Measurements from ENCODE around the gene ADGRV1. TPM values are rescaled to one million over a fixed set of nuclear protein-coding genes. Genes with fewer than 3 reads are reported as not detected.

ADGRV1 gene
- total RNA-seq, 1 donor = 0.94 TPM

- no peak overlapping the region for H3K4me3 ChIP-seq (ENCODE audit: low read length)
- peaks cover 51% of the 10 kb centered on the region for H3K4me1 ChIP-seq (ENCODE audit: insufficient read depth, low read length)
- H3K9me3 ChIP-seq (ENCODE audit: low read depth, low read length) = no peaks in the 10 kb centered on the region
- no peaks in the 10 kb centered on the region for H3K27me3 ChIP-seq (ENCODE audit: insufficient read depth, low read length)
These were observed 584.2 kb downstream of the ADGRV1 start for GRCh38 chr5:91142819-91143218.

GRCh38 chr5:91143840-91144239 lies 585.2 kb downstream of the ADGRV1 start:
- Histone ChIP-seq H3K9me3 (ENCODE audit: low read depth, low read length) (no peaks in the 10 kb centered on the region), H3K4me1 (ENCODE audit: insufficient read depth, low read length) (peaks cover 51% of the 10 kb centered on the region), H3K4me3 (ENCODE audit: low read length) (no peak overlapping the region), H3K27me3 (ENCODE audit: insufficient read depth, low read length) (no peaks in the 10 kb centered on the region)

GRCh38 chr5:91144491-91145332 lies 586.1 kb downstream of the ADGRV1 start:
- no peak overlapping the region for H3K4me3 ChIP-seq (ENCODE audit: low read length)
- no peaks in the 10 kb centered on the region for H3K27me3 ChIP-seq (ENCODE audit: insufficient read depth, low read length)
- H3K4me1 ChIP-seq (ENCODE audit: insufficient read depth, low read length) = peaks cover 49% of the 10 kb centered on the region
- no peaks in the 10 kb centered on the region for H3K9me3 ChIP-seq (ENCODE audit: low read depth, low read length)

- no peaks in the 10 kb centered on the region for H3K9me3 ChIP-seq (ENCODE audit: low read depth, low read length)
- H3K4me3 ChIP-seq (ENCODE audit: low read length) = no peak overlapping the region
- H3K4me1 ChIP-seq (ENCODE audit: insufficient read depth, low read length) = peaks cover 44% of the 10 kb centered on the region
- H3K27me3 ChIP-seq (ENCODE audit: insufficient read depth, low read length) = no peaks in the 10 kb centered on the region
These were observed 586.7 kb downstream of the ADGRV1 start for GRCh38 chr5:91145333-91145620.

GRCh38 chr5:91146230-91146629 lies 587.6 kb downstream of the ADGRV1 start:
- no peak overlapping the region for H3K4me3 ChIP-seq (ENCODE audit: low read length)
- peaks cover 40% of the 10 kb centered on the region for H3K4me1 ChIP-seq (ENCODE audit: insufficient read depth, low read length)
- H3K27me3 ChIP-seq (ENCODE audit: insufficient read depth, low read length) = no peaks in the 10 kb centered on the region
- no peaks in the 10 kb centered on the region for H3K9me3 ChIP-seq (ENCODE audit: low read depth, low read length)

- Histone ChIP-seq H3K4me3 (ENCODE audit: low read length) (no peak overlapping the region), H3K27me3 (ENCODE audit: insufficient read depth, low read length) (no peaks in the 10 kb centered on the region), H3K9me3 (ENCODE audit: low read depth, low read length) (no peaks in the 10 kb centered on the region), H3K4me1 (ENCODE audit: insufficient read depth, low read length) (peaks cover 34% of the 10 kb centered on the region)
These were observed 588.5 kb downstream of the ADGRV1 start for GRCh38 chr5:91146905-91147600.

- no peaks in the 10 kb centered on the region for H3K9me3 ChIP-seq (ENCODE audit: low read depth, low read length)
- H3K27me3 ChIP-seq (ENCODE audit: insufficient read depth, low read length) = no peaks in the 10 kb centered on the region
- H3K4me3 ChIP-seq (ENCODE audit: low read length) = no peak overlapping the region
- H3K4me1 ChIP-seq (ENCODE audit: insufficient read depth, low read length) = peaks cover 15% of the 10 kb centered on the region
These were observed 591.6 kb downstream of the ADGRV1 start for GRCh38 chr5:91150234-91150633.

GRCh38 chr5:91150636-91151035 lies 592.0 kb downstream of the ADGRV1 start:
- Histone ChIP-seq H3K9me3 (ENCODE audit: low read depth, low read length) (no peaks in the 10 kb centered on the region), H3K4me3 (ENCODE audit: low read length) (no peak overlapping the region), H3K4me1 (ENCODE audit: insufficient read depth, low read length) (peaks cover 15% of the 10 kb centered on the region), H3K27me3 (ENCODE audit: insufficient read depth, low read length) (no peaks in the 10 kb centered on the region)

- no peaks in the 10 kb centered on the region for H3K9me3 ChIP-seq (ENCODE audit: low read depth, low read length)
- H3K4me1 ChIP-seq (ENCODE audit: insufficient read depth, low read length) = peaks cover 17% of the 10 kb centered on the region
- H3K27me3 ChIP-seq (ENCODE audit: insufficient read depth, low read length) = no peaks in the 10 kb centered on the region
- H3K4me3 ChIP-seq (ENCODE audit: low read length) = no peak overlapping the region
These were observed 593.4 kb downstream of the ADGRV1 start for GRCh38 chr5:91151947-91152346.

GRCh38 chr5:91154338-91154737 lies 595.7 kb downstream of the ADGRV1 start:
- no peaks in the 10 kb centered on the region for H3K27me3 ChIP-seq (ENCODE audit: insufficient read depth, low read length)
- H3K9me3 ChIP-seq (ENCODE audit: low read depth, low read length) = no peaks in the 10 kb centered on the region
- peaks cover 12% of the 10 kb centered on the region for H3K4me1 ChIP-seq (ENCODE audit: insufficient read depth, low read length)
- no peak overlapping the region for H3K4me3 ChIP-seq (ENCODE audit: low read length)

GRCh38 chr5:91155274-91155673 lies 596.7 kb downstream of the ADGRV1 start:
- Histone ChIP-seq H3K9me3 (ENCODE audit: low read depth, low read length) (no peaks in the 10 kb centered on the region), H3K27me3 (ENCODE audit: insufficient read depth, low read length) (no peaks in the 10 kb centered on the region), H3K4me1 (ENCODE audit: insufficient read depth, low read length) (peaks cover 12% of the 10 kb centered on the region), H3K4me3 (ENCODE audit: low read length) (no peak overlapping the region)

GRCh38 chr5:91156242-91156641 lies 597.6 kb downstream of the ADGRV1 start:
- Histone ChIP-seq H3K4me1 (ENCODE audit: insufficient read depth, low read length) (peaks cover 16% of the 10 kb centered on the region), H3K27me3 (ENCODE audit: insufficient read depth, low read length) (no peaks in the 10 kb centered on the region), H3K9me3 (ENCODE audit: low read depth, low read length) (no peaks in the 10 kb centered on the region), H3K4me3 (ENCODE audit: low read length) (no peak overlapping the region)

GRCh38 chr5:91158011-91158410 lies 599.4 kb downstream of the ADGRV1 start:
- Histone ChIP-seq H3K4me3 (ENCODE audit: low read length) (no peak overlapping the region), H3K9me3 (ENCODE audit: low read depth, low read length) (no peaks in the 10 kb centered on the region), H3K4me1 (ENCODE audit: insufficient read depth, low read length) (peaks cover 33% of the 10 kb centered on the region), H3K27me3 (ENCODE audit: insufficient read depth, low read length) (no peaks in the 10 kb centered on the region)

GRCh38 chr5:91159647-91160046 lies 601.0 kb downstream of the ADGRV1 start:
- Histone ChIP-seq H3K4me1 (ENCODE audit: insufficient read depth, low read length) (peaks cover 40% of the 10 kb centered on the region), H3K4me3 (ENCODE audit: low read length) (no peak overlapping the region), H3K9me3 (ENCODE audit: low read depth, low read length) (no peaks in the 10 kb centered on the region), H3K27me3 (ENCODE audit: insufficient read depth, low read length) (no peaks in the 10 kb centered on the region)

- peaks cover 40% of the 10 kb centered on the region for H3K4me1 ChIP-seq (ENCODE audit: insufficient read depth, low read length)
- H3K27me3 ChIP-seq (ENCODE audit: insufficient read depth, low read length) = no peaks in the 10 kb centered on the region
- H3K4me3 ChIP-seq (ENCODE audit: low read length) = no peak overlapping the region
- H3K9me3 ChIP-seq (ENCODE audit: low read depth, low read length) = no peaks in the 10 kb centered on the region
These were observed 602.2 kb downstream of the ADGRV1 start for GRCh38 chr5:91160714-91161285.

Measured in mononuclear cell (primary cell).